G401 (cell line): ENCODE results near the gene PSMA2. TPM values are rescaled to one million over a fixed set of nuclear protein-coding genes. Genes with fewer than 3 reads are reported as not detected.

Experiments
- DNase-seq: peaks from one replicate; pipeline ENCODE4 v3.0.0-alpha.2; 2015; ENCODE audit warnings: low spot score
- in situ Hi-C: cut with HindIII; loops from 2 replicates; pipeline ENCODE4 v1.10.0; 2016; ENCODE audit warnings: low sequenced_read_pairs, mixed read lengths
- total RNA-seq: library from RNA; depleted of rRNA; stranded (reverse); fragments of >200 nt; shearing (Covaris generic); gene quantifications from 2 replicates; pipeline ENCODE4 v1.2.3, GENCODE V29; 2014

Gene PSMA2
- total RNA-seq, 1 experiment from 2014 or later = 235 TPM

DNA sequence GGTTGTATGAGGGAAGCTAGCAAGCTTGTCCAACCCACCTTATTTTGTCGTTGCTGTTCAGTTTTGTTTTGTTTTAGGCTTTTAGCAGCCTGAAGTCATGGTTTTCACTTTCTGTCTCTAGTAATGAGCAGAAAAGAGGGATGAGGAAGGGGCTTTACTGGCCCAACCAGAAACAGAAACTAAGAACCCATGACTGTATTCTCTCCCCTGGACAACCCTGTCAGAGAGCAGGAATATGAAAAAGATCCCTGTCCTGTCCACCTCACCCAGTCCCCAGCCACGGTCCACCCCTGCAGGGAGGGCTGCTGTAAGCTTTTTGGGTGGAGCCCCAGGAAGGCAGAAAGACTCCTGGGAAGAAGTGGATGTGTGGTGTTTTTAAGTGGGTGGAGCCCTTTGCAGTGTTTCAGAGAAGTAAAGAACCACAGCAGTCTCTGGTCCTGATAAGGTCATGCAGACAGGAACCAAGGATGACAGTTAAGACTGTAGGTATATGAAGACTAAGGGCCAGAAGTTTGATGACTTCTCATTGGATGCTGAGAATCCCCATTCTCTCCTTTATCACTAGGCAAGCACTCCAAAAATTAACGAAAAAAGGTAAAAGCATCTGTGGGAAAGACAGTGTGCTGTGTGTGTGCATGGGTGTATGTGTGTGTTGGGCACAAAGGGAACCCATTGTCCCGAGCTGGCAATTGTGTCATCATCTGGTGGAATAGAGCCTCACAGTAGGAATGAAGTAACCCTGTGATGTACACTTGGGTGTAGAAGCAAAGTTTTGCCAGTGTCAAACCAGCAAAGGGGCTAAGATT lies 14.1 kb upstream of the PSMA2 start:
- no peak for DNase-seq

DNA sequence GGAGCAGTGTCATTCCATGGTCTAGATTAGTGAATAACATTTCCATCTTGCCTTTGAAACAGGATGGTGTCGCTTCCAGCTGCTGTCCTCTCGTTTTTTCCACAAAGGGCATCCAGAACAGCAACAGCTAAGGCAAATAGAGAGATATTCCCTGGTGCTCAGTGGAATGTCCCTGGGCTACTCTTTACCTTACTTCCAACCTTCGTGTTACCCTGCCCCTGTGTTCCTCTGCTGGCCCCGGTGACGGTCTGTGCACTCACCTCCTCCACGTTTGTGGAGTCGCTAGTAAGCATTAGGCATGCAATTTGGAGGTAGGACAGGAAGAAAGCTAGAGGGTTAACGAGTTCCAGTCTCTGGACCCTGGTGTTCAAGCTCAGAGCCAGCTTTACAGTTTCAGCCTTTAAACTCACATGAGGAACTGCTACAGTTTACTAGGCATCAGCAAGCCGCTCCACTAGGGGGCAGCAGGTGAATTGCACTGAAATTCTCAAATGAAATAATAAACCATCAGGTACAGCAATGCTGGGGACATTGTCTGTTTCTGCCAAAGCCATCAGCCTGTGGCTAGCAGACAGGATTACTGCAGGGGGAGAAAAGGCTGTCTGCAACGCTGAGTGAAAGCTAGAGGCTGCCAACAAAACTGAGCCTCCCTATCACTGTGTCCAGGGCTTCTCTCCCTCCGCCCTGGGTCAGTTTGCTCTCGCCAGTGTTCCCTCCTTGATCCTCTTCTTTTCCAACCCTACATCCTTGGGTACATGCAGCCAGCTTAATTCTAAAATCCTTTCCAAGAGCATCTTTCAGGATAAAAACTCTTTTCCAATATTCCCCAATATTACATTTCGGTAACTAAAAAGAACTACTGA lies 9.2 kb upstream of the PSMA2 start:
- peak; percentile 93 for DNase-seq
- in situ Hi-C loops = no loop called here

More for the DNA sequence above, 14.1 kb upstream of the PSMA2 start:
- in situ Hi-C loops = no loop called here

DNA sequence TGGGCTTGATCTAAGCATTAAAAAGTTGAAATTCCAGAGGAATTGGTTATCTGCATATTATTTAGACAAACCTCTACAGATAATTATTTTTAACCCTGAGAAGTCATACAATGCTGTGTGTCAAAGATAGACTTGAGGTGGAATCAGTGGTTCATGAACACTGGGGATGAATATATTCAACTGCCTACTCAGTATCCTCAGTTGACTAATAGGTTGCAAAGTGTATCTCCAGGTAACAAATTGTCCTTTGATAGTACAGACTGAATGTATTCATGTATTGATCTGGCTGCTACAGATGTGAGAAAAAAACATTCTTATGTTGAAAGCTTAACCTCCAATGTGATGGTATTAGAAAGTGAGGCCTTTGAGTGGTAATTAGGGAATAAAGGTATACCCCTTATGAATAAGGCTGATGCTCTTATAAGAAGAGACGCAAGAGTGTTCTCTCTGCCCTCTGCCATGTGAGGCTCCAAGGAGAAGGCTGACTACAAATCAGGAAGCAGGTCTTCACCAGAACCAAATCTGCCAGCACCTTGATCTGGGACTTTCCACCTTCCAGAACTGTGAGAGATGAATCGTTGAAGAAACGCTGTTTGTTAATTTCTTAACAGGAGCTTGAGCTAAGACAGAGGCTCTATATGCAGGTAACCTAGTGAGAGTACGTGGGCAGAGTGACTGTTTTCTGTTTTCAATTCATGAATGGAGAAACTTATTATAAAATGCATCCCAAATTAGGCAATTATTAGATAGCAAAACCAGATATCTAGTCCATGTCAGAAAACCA lies 7.7 kb upstream of the PSMA2 start:
- in situ Hi-C loops = no loop called here
- no peak for DNase-seq

DNA sequence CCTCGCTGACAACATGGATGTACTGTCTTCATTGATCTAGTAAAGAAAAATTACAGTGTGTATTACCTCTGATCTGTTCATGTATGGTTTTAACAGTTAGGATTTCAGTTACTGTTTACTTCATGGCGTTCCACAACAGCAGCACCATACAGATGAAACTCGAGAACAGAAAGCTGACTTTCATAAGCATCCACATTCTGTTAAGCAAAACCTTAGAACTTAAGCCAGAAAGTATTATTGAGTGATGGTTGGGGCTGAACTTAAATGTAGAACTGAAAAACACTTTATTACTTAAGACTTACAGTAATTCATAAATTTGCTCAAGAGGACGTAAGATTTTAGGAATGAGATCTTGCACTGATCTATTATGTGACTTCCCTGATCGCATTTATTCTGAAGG lies 3.9 kb upstream of the PSMA2 start:
- DNase-seq = no peak
- in situ Hi-C loops = no loop called here

DNA sequence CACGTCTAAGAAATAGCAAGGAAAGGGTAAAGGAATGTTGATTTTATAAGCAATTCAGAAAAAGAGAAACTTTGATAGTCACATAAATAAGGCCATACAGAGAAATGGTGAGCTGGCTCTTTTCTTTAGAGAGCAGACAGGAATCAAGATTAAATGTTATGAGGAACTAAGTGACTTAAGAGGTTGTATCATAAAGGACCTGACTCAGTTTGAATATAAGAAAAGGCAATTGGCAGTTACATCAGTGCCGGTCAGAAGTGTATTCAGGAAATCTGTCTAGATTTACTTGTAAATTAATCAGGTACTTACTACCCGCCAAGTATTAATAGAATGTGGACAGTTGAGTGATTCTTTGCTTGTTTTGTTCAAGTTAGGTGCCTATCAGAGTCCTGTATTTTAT lies 2.3 kb upstream of the PSMA2 start:
- in situ Hi-C loops = no loop called here
- no peak for DNase-seq

DNA sequence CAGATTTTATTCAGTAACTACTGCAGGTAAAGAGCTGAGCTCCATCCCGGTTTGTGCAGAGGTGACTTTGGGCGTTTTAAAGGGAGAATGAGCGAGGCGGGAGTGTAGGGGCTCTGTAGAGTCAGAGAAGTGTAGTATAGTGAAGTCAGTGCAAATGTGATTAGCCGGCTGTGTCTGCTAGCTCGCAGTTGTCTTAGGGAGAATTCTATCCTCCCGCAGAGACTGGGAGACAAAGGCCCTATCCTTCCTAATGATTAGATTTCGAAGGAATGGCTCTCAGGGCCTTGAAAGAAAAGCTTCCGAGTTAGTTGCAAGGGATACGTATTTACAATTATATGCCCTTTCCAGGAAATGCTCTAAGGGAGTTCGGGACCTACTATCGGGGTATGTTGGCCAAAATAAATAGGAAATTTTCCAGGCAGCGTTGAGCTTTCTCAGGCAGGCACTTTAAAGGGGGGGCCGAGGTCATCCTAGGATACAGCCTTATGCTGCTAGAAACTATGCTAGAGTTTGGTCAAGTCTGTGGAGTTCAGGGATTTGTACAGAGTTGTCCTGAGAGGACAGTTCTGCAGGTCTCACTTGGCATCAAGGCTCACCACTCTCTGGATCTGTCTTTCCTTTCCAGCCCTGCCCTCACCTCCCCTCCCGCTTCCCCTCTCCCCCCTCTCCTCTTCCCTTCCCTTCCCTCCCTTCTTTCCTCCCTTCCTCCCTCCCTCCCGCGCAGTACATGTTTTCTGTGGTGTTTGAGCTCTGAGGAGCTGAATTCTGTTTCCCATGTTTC lies 1.0 kb upstream of the PSMA2 start:
- in situ Hi-C loops = no loop called here
- peak; percentile 41 for DNase-seq

DNA sequence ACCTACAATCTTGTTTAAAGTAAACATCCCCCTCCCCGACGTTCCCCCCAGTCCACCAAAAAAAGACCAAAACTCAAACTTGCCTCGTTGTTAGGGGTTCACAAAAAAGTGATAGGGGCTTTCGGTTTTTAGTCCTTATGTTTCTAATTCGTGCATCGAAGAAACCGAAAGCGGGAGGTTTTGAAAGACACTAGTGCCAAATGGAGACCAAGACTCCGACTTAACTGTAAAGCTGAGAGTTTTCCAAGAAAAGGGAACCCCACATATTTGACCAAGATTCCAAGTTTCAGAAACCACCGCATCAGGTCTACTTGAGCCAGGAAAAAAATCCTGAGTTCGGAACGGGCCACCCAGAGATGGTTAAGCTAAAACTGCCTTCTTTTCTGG lies 534 bp downstream of the PSMA2 start:
- in situ Hi-C loops = no loop called here

DNA sequence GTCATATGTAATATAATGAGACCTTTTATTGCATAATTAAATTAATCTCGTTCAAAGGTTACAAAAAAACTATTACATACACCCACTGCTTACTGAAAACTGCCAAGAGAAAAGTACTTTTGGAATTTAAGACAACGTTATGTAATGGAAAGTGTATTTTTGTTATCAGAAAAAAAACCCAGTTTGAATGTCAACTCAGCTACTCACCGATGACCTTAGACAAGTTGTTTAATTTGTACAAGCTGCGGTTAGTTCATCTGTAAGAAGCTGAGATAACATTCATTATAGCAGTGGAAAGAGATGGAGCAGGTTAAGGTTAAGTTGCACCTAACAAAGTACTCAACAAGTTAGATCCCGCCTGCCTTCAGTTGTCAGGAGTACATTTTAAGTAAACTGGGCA lies 1.1 kb downstream of the PSMA2 start:
- DNase-seq = no peak
- in situ Hi-C loops = no loop called here

More for the DNA sequence above, 534 bp downstream of the PSMA2 start:
- no peak for DNase-seq

DNA sequence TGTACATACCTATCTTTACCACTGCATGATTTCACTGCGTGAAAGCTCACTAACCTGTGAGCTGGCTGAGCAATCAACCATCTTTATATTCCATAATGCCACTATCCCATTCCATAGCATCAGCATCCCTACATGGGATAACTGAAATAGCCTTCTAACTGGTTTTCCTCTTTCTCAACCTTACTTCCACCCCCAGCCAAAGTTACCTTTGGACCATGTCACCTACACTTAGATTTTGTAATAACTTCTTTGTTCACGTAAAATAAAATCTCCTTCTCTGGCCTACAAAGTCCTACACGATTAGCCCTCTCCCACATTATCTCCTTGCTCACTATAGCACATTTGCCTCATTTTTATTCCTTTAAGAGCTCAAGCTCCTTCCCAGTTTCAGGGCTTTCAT lies 2.5 kb downstream of the PSMA2 start:
- in situ Hi-C loops = no loop called here
- no peak for DNase-seq

DNA sequence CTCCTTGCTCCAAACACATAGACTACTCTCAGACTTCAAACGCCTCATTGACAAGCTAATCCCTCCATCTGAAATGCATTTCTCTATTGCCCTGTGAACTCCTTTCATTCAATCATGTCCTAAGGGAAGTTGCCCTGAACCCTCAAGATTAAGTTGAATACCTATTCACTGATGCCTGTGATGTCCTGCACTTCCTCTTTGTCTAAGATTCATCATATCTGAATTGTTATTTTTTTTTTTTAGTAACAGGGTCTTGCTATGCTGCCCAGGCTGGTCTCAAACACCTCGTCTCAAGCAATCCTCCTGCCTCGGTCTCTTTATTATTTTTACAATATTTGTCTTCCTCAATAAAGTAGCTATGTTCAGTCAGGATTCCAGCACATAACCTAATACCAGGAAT lies 3.2 kb downstream of the PSMA2 start:
- in situ Hi-C loops = no loop called here
- no peak for DNase-seq

DNA sequence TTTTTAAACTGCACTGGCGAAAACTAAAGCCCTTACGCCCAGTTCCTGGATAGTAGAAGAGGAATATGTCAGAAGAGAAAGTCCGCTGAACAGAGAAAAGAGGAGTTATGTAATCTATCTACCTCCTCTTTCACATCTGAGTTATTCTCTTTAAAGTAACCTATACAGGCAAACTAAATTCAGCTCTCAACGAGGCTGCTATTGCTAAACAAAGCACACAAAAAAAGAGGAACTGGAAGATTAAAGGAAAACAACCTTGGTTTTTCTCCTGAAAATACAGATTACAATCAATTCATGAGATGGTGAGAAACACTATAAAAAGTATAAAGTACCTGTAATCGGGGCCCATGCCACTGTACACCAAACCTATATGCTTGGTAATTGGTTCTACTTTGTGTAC lies 5.8 kb downstream of the PSMA2 start:
- DNase-seq = no peak
- in situ Hi-C loops = no loop called here

DNA sequence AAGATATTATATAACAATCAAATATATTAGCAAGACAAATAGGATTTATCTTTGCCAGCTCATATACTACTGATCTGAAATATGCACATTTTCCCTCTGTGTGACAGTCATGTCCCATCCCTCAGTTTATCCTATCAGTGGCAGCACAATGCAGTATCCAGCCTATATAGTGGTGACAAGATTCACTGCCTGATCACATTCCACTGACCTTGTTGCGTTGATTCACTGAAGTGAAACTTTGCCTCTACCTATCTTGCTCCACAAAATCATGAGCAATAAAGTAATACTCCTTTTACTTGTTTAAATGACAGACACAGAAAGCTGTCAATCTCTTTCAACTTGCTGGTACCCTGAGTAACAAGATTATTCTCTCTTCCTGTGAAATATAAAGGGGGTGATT lies 6.3 kb downstream of the PSMA2 start:
- no peak for DNase-seq
- in situ Hi-C loops = no loop called here

DNA sequence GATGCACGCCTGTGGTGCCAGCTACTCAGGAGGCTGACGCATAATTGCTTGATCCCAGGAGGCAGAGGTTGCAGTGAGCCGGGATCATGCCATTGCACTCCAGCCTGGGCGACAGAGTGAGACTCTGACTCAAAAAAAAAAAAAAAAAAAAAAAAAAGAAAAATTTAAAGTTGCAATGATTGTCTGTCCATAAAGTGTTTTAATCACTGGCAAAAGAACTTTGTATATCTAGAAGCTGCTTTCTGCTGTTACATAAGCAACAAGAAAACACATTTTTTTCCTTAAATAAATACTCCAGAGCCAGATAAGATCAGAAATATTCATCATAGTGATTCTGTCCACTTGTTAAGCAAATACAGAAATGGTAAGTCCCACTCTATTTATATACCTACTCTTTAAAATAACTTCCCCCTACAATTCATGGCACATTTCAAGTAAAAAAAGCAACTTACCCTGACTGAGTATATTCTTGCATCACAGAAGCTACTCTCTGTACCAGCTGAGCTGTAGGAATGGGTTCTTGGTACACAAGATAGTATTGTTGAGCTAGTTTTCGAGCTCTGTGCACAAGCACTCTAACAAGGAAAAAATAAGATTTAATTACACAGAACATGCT lies 7.6 kb downstream of the PSMA2 start:
- DNase-seq = no peak
- in situ Hi-C loops = no loop called here

DNA sequence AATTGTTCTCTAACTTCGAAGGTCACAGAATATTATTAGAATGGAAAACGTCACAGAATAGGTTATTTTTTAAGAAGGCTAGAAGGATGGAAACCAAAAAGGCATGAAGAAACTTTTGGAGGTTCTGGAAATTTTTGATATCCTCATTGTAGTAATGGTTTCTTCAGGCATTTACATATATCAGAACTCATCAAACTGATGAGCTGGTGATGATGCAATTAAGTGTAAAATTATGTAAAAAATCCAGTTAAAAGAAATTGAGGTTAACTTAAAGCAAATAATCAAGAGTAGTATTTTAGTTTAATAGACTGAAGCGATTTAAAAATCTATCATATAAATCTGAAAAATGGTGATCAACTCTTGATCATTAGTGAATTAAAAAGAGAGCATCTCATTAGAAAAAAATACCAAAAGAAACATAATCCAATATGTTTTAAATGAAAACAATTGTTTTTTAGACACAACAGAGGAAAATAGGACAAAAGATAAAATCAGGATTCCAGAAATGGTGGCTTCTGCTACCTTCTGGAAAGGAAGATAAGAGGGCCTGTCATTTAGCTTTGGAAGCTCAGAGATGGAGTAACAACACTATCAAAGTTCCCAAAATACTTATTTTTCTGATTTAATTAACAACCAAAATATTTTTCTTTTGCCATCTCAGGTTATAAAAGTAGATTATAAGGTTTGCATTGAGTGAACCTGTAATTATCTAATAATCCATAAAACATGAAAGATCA lies 9.8 kb downstream of the PSMA2 start:
- in situ Hi-C loops = no loop called here
- DNase-seq = no peak

DNA sequence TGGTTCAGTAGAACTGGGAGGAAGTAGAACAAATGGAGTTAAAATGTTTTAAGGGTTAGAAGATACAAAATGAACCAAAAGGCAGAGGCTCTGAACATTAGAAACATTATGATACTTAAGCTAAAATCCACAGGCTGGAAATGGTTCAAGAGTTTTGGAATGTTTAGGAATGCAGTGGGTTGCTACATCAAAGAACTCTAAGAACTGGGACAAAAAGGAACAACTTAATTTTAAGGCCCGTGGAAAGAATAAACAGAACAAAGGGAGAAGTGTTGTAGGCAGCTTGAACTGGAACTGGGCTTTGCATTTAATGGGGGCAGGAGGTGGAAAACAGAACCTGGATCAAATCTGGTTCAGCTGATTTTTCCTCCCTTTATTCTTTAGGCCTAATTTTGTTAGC lies 16.6 kb downstream of the PSMA2 start:
- DNase-seq = no peak
- in situ Hi-C loops = no loop called here

DNA sequence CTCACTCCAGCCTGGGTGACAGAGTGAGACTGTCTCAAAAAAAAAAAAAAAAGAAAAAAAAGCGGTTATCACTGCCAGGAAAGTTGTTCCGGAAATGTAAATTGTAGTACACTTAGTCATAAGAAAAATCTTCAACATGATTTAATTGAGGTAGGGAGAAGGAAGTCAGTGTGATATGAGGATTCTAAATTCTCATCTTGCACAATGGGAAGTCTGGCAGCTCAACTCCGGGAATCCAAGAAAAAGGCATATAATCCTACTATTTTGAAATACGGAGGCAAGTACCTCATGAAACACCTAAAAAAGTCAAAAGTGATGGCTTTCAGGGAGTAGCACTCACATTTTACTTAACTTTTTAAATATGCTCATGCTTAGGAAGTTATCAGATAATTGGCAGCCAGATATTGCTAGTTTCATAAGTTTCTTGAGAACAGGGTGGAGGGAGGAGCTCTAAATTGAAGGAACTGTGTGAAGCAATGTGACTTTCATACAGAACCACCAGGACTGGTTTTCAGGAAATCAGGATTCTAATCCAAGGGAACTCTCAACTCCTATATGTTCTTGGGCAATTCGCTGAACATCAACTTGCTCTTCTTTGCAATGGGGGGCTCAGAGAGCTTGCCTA lies 17.4 kb downstream of the PSMA2 start:
- in situ Hi-C loops = no loop called here

DNA sequence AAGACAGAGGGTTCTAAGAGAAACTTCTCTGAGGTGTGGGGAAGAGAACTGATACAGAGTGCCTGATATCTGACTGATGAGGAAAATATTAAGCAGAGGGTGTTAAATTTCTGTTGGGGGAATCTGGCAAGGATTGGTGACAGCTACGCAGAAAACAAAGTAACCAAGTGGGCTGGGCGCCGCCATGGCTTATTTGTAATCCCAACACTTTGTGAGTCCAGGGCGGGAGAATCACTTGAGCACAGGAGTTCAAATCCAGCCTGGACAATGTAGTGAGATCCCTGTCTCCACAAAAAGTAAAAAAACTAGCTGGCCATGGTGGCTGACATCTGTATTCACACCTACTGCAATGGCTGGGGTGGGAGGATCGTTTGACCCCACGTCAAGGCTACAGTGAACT lies 18.0 kb downstream of the PSMA2 start:
- in situ Hi-C loops = no loop called here
- no peak for DNase-seq

More for the DNA sequence above, 17.4 kb downstream of the PSMA2 start:
- DNase-seq = no peak

DNA sequence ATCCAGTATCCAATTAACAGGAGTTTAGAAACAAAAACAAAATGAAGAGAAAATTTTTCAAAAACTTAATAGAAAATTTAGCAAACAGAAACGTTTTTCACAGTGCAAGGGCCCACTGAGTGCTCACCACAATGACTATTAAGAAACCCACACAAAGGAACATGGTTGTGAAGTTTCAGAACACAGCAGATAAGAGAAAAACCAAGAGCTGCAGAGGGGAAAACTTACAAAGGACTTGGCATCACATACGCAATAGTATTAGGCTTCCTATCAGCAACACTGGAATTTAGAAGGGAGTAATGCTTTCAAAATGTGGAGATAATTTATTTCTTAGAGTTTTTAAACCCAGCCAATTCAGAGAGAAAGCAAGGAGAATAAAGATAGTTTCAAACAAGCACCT lies 18.4 kb downstream of the PSMA2 start:
- in situ Hi-C loops = no loop called here
- no peak for DNase-seq
